H9 (cell line): Measurements from ENCODE around the gene NCKAP5. TPM values are rescaled to one million over a fixed set of nuclear protein-coding genes. Genes with fewer than 3 reads are reported as not detected.

Experiments used
- DNase-seq: peaks from one replicate; pipeline ENCODE4 v3.0.0-alpha.2; 2017
- H2AFZ ChIP-seq: one replicate; pipeline ENCODE4 v1.6.1; 2013; ENCODE audit warnings: mild to moderate bottlenecking, low read length, control low read depth, moderate library complexity
- H2AK5ac ChIP-seq: 2 replicates; pipeline ENCODE4 v1.6.1; 2013; ENCODE audit warnings: low read length, control low read depth, mixed read lengths; ENCODE audit not compliant: insufficient read length
- H2BK120ac ChIP-seq: one replicate; pipeline ENCODE4 v1.6.1; 2013; ENCODE audit warnings: low read depth, mild to moderate bottlenecking, low read length, control low read depth, inconsistent platforms; ENCODE audit not compliant: poor library complexity, severe bottlenecking
- H2BK12ac ChIP-seq: 2 replicates; pipeline ENCODE4 v1.6.1; 2013; ENCODE audit warnings: low read length, control low read depth, mixed read lengths, low read depth; ENCODE audit not compliant: insufficient read length
- H2BK15ac ChIP-seq: 2 replicates; pipeline ENCODE4 v1.6.1; 2013; ENCODE audit warnings: low read depth, low read length, control low read depth
- H2BK20ac ChIP-seq: one replicate; pipeline ENCODE4 v1.6.1; 2013; ENCODE audit warnings: low read depth, mild to moderate bottlenecking, low read length, control low read depth, inconsistent platforms; ENCODE audit not compliant: poor library complexity, severe bottlenecking
- H2BK5ac ChIP-seq: 2 replicates; pipeline ENCODE4 v1.6.1; 2013; ENCODE audit warnings: low read length, control low read depth, mixed read lengths; ENCODE audit not compliant: insufficient read length
- H3K14ac ChIP-seq: 2 replicates; pipeline ENCODE4 v1.6.1; 2013; ENCODE audit warnings: low read length, control low read depth; ENCODE audit not compliant: insufficient read depth
- H3K18ac ChIP-seq: 2 replicates; pipeline ENCODE4 v1.6.1; 2013; ENCODE audit warnings: low read depth, mild to moderate bottlenecking, mixed read lengths, low read length, control low read depth; ENCODE audit not compliant: insufficient read length
- H3K23ac ChIP-seq: 2 replicates; pipeline ENCODE4 v1.6.1; 2013; ENCODE audit warnings: low read length, control low read depth, mixed read lengths, low read depth; ENCODE audit not compliant: insufficient read length
- H3K23me2 ChIP-seq: 2 replicates; pipeline ENCODE4 v1.6.1; 2013; ENCODE audit warnings: low read depth, mild to moderate bottlenecking, mixed read lengths, low read length, control low read depth; ENCODE audit not compliant: insufficient read length, poor library complexity, severe bottlenecking
- H3K27ac ChIP-seq: 2 replicates; pipeline ENCODE4 v1.5.1; 2013; ENCODE audit warnings: low read length, control low read depth, mixed read lengths, low read depth; ENCODE audit not compliant: insufficient read length
- H3K27me3 ChIP-seq: 2 replicates; pipeline ENCODE4 v1.6.1; 2013; ENCODE audit warnings: low read length, control low read depth, inconsistent platforms; ENCODE audit not compliant: insufficient read depth
- H3K4ac ChIP-seq: 2 replicates; pipeline ENCODE4 v1.6.1; 2013; ENCODE audit warnings: low read depth, mild to moderate bottlenecking, control low read depth, inconsistent platforms, low read length, moderate library complexity
- H3K4me1 ChIP-seq: 2 replicates; pipeline ENCODE4 v1.6.1; 2013; ENCODE audit warnings: low read length, control low read depth, inconsistent platforms; ENCODE audit not compliant: insufficient read depth
- H3K4me2 ChIP-seq: 2 replicates; pipeline ENCODE4 v1.6.1; 2013; ENCODE audit warnings: low read length, control low read depth, mixed read lengths; ENCODE audit not compliant: insufficient read length, insufficient read depth
- H3K56ac ChIP-seq: 2 replicates; pipeline ENCODE4 v1.6.1; 2013; ENCODE audit warnings: low read depth, mild to moderate bottlenecking, mixed read lengths, low read length, control low read depth; ENCODE audit not compliant: insufficient read length
- H3K79me1 ChIP-seq: 2 replicates; pipeline ENCODE4 v1.6.1; 2013; ENCODE audit warnings: low read depth, mild to moderate bottlenecking, moderate library complexity, low read length, control low read depth, inconsistent platforms; ENCODE audit not compliant: insufficient read depth, poor library complexity, severe bottlenecking
- H3K79me2 ChIP-seq: 2 replicates; pipeline ENCODE4 v1.6.1; 2013; ENCODE audit warnings: low read length, control low read depth, inconsistent platforms; ENCODE audit not compliant: insufficient read depth
- H3K9ac ChIP-seq: 2 replicates; pipeline ENCODE4 v1.6.1; 2013; ENCODE audit warnings: low read length, control low read depth, mixed read lengths; ENCODE audit not compliant: insufficient read length; ENCODE audit errors: extremely low read depth
- H3K9me3 ChIP-seq: one replicate; pipeline ENCODE4 v1.6.1; 2013; ENCODE audit warnings: low read depth, low read length, inconsistent platforms; ENCODE audit not compliant: control insufficient read depth
- H3T11ph ChIP-seq: one replicate; pipeline ENCODE4 v1.6.1; 2013; ENCODE audit warnings: mild to moderate bottlenecking, low read length, control low read depth, inconsistent platforms
- H4K20me1 ChIP-seq: one replicate; pipeline ENCODE4 v1.6.1; 2013; ENCODE audit not compliant: control insufficient read depth, insufficient read length, insufficient read depth
- H4K5ac ChIP-seq: 2 replicates; pipeline ENCODE4 v1.6.1; 2013; ENCODE audit warnings: low read depth, mild to moderate bottlenecking, mixed read lengths, low read length, control low read depth; ENCODE audit not compliant: insufficient read length
- H4K8ac ChIP-seq: replicated peaks from 2 replicates; pipeline ENCODE4 v1.6.1; 2013; ENCODE audit warnings: low read length, control low read depth, mixed read lengths, low read depth; ENCODE audit not compliant: insufficient read length
- H4K91ac ChIP-seq: 2 replicates; pipeline ENCODE4 v1.6.1; 2013; ENCODE audit warnings: low read depth, mild to moderate bottlenecking, moderate library complexity, mixed read lengths, low read length, control low read depth; ENCODE audit not compliant: insufficient read length
- H3K27ac Mint-ChIP-seq, 3 experiments: 2 replicates in 2 of 3; 3 replicates in 1 of 3; pipeline ENCODE4 v1.8.0; 2020 to 2021; ENCODE audit warnings: mixed read lengths in 3 of 3, mild to moderate bottlenecking in 1 of 3, moderate library complexity in 1 of 3
- H3K27me3 Mint-ChIP-seq: 2 replicates; pipeline ENCODE4 v1.8.0; 2021; ENCODE audit warnings: low read depth, mild to moderate bottlenecking, moderate library complexity, mixed read lengths
- H3K36me3 Mint-ChIP-seq, 3 experiments: 2 replicates in 2 of 3; 3 replicates in 1 of 3; pipeline ENCODE4 v1.8.0; 2020 to 2021; ENCODE audit warnings: low read depth in 3 of 3, mixed read lengths in 3 of 3; ENCODE audit not compliant: insufficient read depth in 1 of 3
- H3K4me1 Mint-ChIP-seq, 2 experiments: 2 replicates each; pipeline ENCODE4 v1.8.0; 2020; ENCODE audit warnings: mixed read lengths in 2 of 2
- H3K4me3 Mint-ChIP-seq, 2 experiments: 2 replicates in 1 of 2; 3 replicates in 1 of 2; pipeline ENCODE4 v1.8.0; 2020 to 2021; ENCODE audit warnings: mild to moderate bottlenecking in 2 of 2, mixed read lengths in 2 of 2, moderate library complexity in 1 of 2
- H3K9me3 Mint-ChIP-seq, 2 experiments: 2 replicates in 1 of 2; 3 replicates in 1 of 2; pipeline ENCODE4 v1.8.0; 2020; ENCODE audit warnings: mild to moderate bottlenecking in 2 of 2, mixed read lengths in 2 of 2, moderate library complexity in 1 of 2
- CTCF ChIP-seq: fragments of 200-600 bp; sonication (generic); conservative IDR thresholded peaks from 3 replicates; pipeline ENCODE4 v1.8.0; 2021; ENCODE audit warnings: antibody characterized with exemption, mild to moderate bottlenecking
- total RNA-seq: library from RNA; stranded (reverse); gene quantifications from 2 replicates; pipeline ENCODE4 v1.2.1, GENCODE V29; 2021

The NCKAP5 gene
- total RNA-seq, 1 experiment from 2014 or later = 0.26 TPM

DNA sequence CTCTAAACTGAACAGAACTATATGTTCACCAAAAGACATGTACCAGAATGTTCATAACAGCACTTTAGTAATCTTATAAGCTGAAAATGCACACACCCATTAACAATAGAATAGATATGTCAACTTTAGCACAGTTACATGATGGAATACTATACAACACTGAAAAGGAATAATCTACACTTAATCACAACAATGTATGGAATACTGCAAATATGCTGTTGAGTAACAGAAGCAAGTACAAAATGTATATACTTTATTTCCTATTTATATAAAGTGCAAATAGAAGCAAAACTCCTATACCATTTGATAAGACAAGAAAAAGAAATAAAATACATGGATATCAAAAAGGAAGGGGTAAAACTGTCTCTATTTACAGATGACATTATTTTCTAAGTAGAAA, 352.8 kb downstream of the NCKAP5 start:
- Histone ChIP-seq H3T11ph (no peak overlapping the region), H2AFZ (no peak overlapping the region), H2BK15ac (no peak overlapping the region), H2BK12ac (no peak overlapping the region), H3K9me3 (no peaks in the 10 kb centered on the region), H4K20me1 (no peaks in the 10 kb centered on the region), H3K79me2 (no peaks in the 10 kb centered on the region), H2BK20ac (no peak overlapping the region), H2BK5ac (no peak overlapping the region), H4K5ac (no peak overlapping the region), H3K56ac (no peak overlapping the region), H3K27ac (no peak overlapping the region), H3K23me2 (no peaks in the 10 kb centered on the region), H2BK120ac (no peak overlapping the region), H4K8ac (no peak overlapping the region), H3K4me2 (no peak overlapping the region), H4K91ac (no peak overlapping the region), H2AK5ac (no peak overlapping the region), H3K4ac (no peak overlapping the region), H3K27me3 (no peaks in the 10 kb centered on the region), H3K18ac (no peak overlapping the region), H3K4me1 (no peaks in the 10 kb centered on the region), H3K9ac (no peak overlapping the region), H3K23ac (no peak overlapping the region), H3K14ac (no peak overlapping the region), H3K79me1 (no peaks in the 10 kb centered on the region)
- no peak overlapping the region for H3K27ac Mint-ChIP-seq
- no peak overlapping the region for H3K4me3 Mint-ChIP-seq
- H3K9me3 Mint-ChIP-seq = peaks cover 3 to 4% of the 10 kb centered on the region in 2 experiments; a peak in 3 of 5 replicates
- no peak for DNase-seq
- H3K4me1 Mint-ChIP-seq = 0 out of 4 replicates have a peak, but pooled peaks cover 0 to 3% of the 10 kb centered on the region in 2 experiments
- no peaks in the 10 kb centered on the region; a peak in 1 of 7 replicates for H3K36me3 Mint-ChIP-seq
- TF ChIP-seq CTCF = no peak
- H3K27me3 Mint-ChIP-seq = no peaks in the 10 kb centered on the region
